HUES6 (cell line): ENCODE results near the gene CCDC93.

ENCODE experiments used
- H3K27ac ChIP-seq: 2 replicates; pipeline ENCODE4 v1.7.0; 2013; ENCODE audit warnings: low read depth, mild to moderate bottlenecking, low read length, inconsistent platforms
- H3K27me3 ChIP-seq: 2 replicates; pipeline ENCODE4 v1.6.1; 2013; ENCODE audit warnings: low read length; ENCODE audit not compliant: control insufficient read depth, insufficient read depth
- H3K36me3 ChIP-seq: 2 replicates; pipeline ENCODE4 v1.6.1; 2013; ENCODE audit warnings: low read length; ENCODE audit not compliant: control insufficient read depth, insufficient read depth
- H3K4me1 ChIP-seq: 2 replicates; pipeline ENCODE4 v1.6.1; 2013; ENCODE audit warnings: low read length; ENCODE audit not compliant: control insufficient read depth, insufficient read depth
- H3K4me3 ChIP-seq: 2 replicates; pipeline ENCODE4 v1.5.1; 2013; ENCODE audit warnings: low read depth, low read length
- H3K9ac ChIP-seq: one replicate; pipeline ENCODE4 v1.6.1; 2013; ENCODE audit warnings: mild to moderate bottlenecking, low read length
- H3K9me3 ChIP-seq: 2 replicates; pipeline ENCODE4 v1.6.1; 2013; ENCODE audit warnings: low read depth, low read length; ENCODE audit not compliant: control insufficient read depth, insufficient read depth

The CCDC93 gene

GRCh38 chr2:118013724-118014491, at the start of gene CCDC93:
Gene CCDC93 (minus strand): TSS chr2:118014070. CDS start chr2:118013995, 75 bp downstream.
- peaks cover 32% of the 10 kb centered on the region for H3K27me3 ChIP-seq
- H3K36me3 ChIP-seq = no peaks in the 10 kb centered on the region
- H3K9ac ChIP-seq = peak within 1 kb of the TSS; percentile 83
- H3K27ac ChIP-seq = peak within 1 kb of the TSS; percentile 26; the same call in 1 of the 2 replicates
- H3K9me3 ChIP-seq = no peaks in the 10 kb centered on the region
- peak within 1 kb of the TSS; percentile 71 for H3K4me3 ChIP-seq
- peaks cover 7% of the 10 kb centered on the region for H3K4me1 ChIP-seq

GRCh38 chr2:118062669-118063068, 48.8 kb upstream of the CCDC93 start:
- Histone ChIP-seq H3K27me3 (no peaks in the 10 kb centered on the region), H3K4me3 (no peak overlapping the region), H3K4me1 (peaks cover 4% of the 10 kb centered on the region; the same call in 1 of the 2 replicates), H3K36me3 (no peaks in the 10 kb centered on the region), H3K9ac (no peak overlapping the region), H3K9me3 (no peaks in the 10 kb centered on the region), H3K27ac (no peak overlapping the region)

DNA sequence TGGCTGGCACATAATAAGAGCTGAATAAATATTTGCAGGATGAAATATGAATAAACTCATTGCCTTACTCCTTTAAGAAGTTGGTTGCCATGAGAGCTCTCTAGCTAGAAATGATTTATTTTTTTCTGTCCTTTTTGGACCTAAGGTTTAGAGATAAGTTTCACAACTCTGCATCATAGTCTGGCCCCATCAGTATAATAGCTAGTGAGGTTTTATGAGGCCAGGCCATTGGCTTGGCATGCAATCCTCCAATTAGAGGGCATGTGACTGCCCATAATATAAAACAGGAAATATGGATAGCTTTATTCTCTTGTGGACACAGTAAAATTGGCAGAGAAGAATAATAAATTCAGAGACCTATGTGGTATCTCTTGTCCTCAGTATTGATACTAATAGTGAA, 48.2 kb upstream of the CCDC93 start:
- peaks cover 4% of the 10 kb centered on the region; the same call in 1 of the 2 replicates for H3K4me1 ChIP-seq
- no peaks in the 10 kb centered on the region for H3K36me3 ChIP-seq
- H3K4me3 ChIP-seq = no peak overlapping the region

GRCh38 chr2:118061135-118061955, 47.5 kb upstream of the CCDC93 start:
- H3K27ac ChIP-seq = no peak overlapping the region
- peaks cover 4% of the 10 kb centered on the region; the same call in 1 of the 2 replicates for H3K4me1 ChIP-seq
- H3K9me3 ChIP-seq = no peaks in the 10 kb centered on the region

More for the DNA sequence above, 48.2 kb upstream of the CCDC93 start:
- no peak overlapping the region for H3K9ac ChIP-seq
- no peak overlapping the region for H3K27ac ChIP-seq
- no peaks in the 10 kb centered on the region for H3K9me3 ChIP-seq
- no peaks in the 10 kb centered on the region for H3K27me3 ChIP-seq

GRCh38 chr2:118059919-118060478, 46.1 kb upstream of the CCDC93 start:
- no peaks in the 10 kb centered on the region for H3K27me3 ChIP-seq
- no peaks in the 10 kb centered on the region for H3K4me1 ChIP-seq
- H3K27ac ChIP-seq = no peak overlapping the region
- no peak overlapping the region for H3K4me3 ChIP-seq
- no peak overlapping the region for H3K9ac ChIP-seq
- no peaks in the 10 kb centered on the region for H3K36me3 ChIP-seq
- H3K9me3 ChIP-seq = no peaks in the 10 kb centered on the region

More at GRCh38 chr2:118061135-118061955, 47.5 kb upstream of the CCDC93 start:
- Histone ChIP-seq H3K27me3 (no peaks in the 10 kb centered on the region), H3K36me3 (no peaks in the 10 kb centered on the region), H3K9ac (no peak overlapping the region), H3K4me3 (no peak overlapping the region)

DNA sequence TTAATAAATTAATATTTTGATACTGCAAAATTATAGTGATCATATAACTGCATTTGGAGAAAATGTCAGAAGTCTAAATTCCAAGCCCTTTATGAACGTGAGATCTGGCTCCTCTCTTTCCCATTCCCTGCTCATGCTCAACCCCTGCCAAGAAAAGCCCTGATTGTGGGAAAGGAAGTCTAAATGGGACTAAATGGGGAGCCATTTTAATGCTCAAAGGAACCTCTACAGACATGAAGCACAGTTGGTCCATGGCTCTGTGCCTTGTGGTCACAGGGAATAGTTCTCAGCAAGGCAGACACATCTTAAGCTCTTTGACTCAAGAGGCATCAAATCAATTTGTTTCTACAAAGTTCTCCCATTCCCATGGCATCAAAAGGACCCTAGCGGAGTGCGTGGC, 45.1 kb upstream of the CCDC93 start:
- no peaks in the 10 kb centered on the region for H3K36me3 ChIP-seq
- no peak overlapping the region for H3K9ac ChIP-seq
- H3K27ac ChIP-seq = no peak overlapping the region
- no peak overlapping the region for H3K4me3 ChIP-seq
- H3K27me3 ChIP-seq = no peaks in the 10 kb centered on the region
- H3K4me1 ChIP-seq = no peaks in the 10 kb centered on the region
- H3K9me3 ChIP-seq = no peaks in the 10 kb centered on the region

DNA sequence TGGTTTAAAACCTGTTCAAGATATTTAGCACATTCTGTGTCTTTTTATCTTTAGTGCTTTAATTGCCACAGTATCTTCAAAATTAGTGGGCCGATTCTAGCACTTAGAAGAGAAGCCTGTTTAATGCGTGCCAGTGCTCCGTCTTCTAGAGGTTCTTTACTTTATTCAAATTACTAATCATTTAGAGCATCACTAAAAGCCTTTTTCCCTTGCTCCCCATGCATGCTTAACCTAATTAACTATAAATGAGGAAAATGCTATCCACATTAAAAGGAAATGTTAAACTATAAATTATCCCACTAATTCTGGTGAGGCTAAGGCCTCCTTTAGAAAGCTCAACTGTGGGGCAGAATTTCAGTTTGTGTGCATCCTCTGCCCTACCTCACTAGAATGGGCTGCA, 42.9 kb upstream of the CCDC93 start:
- Histone ChIP-seq H3K9me3 (no peaks in the 10 kb centered on the region), H3K27me3 (no peaks in the 10 kb centered on the region), H3K36me3 (no peaks in the 10 kb centered on the region), H3K27ac (no peak overlapping the region), H3K4me3 (no peak overlapping the region), H3K4me1 (no peaks in the 10 kb centered on the region), H3K9ac (no peak overlapping the region)

GRCh38 chr2:118056165-118056534, 42.3 kb upstream of the CCDC93 start:
- H3K4me3 ChIP-seq = no peak overlapping the region
- no peak overlapping the region for H3K9ac ChIP-seq
- H3K4me1 ChIP-seq = no peaks in the 10 kb centered on the region
- no peaks in the 10 kb centered on the region for H3K27me3 ChIP-seq
- H3K27ac ChIP-seq = no peak overlapping the region
- H3K36me3 ChIP-seq = no peaks in the 10 kb centered on the region
- H3K9me3 ChIP-seq = no peaks in the 10 kb centered on the region

GRCh38 chr2:118055512-118056164, 41.8 kb upstream of the CCDC93 start:
- Histone ChIP-seq H3K36me3 (no peaks in the 10 kb centered on the region), H3K4me3 (no peak overlapping the region), H3K27ac (no peak overlapping the region), H3K27me3 (no peaks in the 10 kb centered on the region), H3K4me1 (no peaks in the 10 kb centered on the region), H3K9ac (no peak overlapping the region), H3K9me3 (no peaks in the 10 kb centered on the region)

GRCh38 chr2:118054213-118055008, 40.5 kb upstream of the CCDC93 start:
- no peaks in the 10 kb centered on the region for H3K4me1 ChIP-seq
- no peak overlapping the region for H3K9ac ChIP-seq
- H3K27ac ChIP-seq = no peak overlapping the region
- no peak overlapping the region for H3K4me3 ChIP-seq
- H3K9me3 ChIP-seq = no peaks in the 10 kb centered on the region
- H3K27me3 ChIP-seq = no peaks in the 10 kb centered on the region
- H3K36me3 ChIP-seq = no peaks in the 10 kb centered on the region
